Measurements from ENCODE around the gene TYSND1.

The TYSND1 gene

GRCh38 chr10:70148516-70148915, 2.0 kb upstream of the TYSND1 start:
- TF ChIP-seq CTCF (IDR thresholded peaks at IDR 0.05), result no peak
- Histone ChIP-seq H3K27ac (no peak overlapping the region), H3K4me3 (no peak overlapping the region)
- DNase-seq (ENCODE audit: low spot score), result no peak

- no peak for DNase-seq (ENCODE audit: low spot score)
- Histone ChIP-seq H3K27ac (peak overlapping the region; percentile 51 to 93), H3K4me3 (peak overlapping the region; percentile 92)
- no peak for TF ChIP-seq CTCF (IDR thresholded peaks at IDR 0.05)
These were observed 742 bp upstream of the TYSND1 start for GRCh38 chr10:70147259-70147625.

- peak overlapping the region; percentile 92 for H3K4me3 ChIP-seq
- peak; percentile 53 for TF ChIP-seq CTCF (IDR thresholded peaks at IDR 0.05)
- peak overlapping the region; percentile 51 to 93 for H3K27ac ChIP-seq
- DNase-seq (ENCODE audit: low spot score), result peak; percentile 85
These were observed 623 bp downstream of the TYSND1 start for GRCh38 chr10:70145666-70146488.

- Histone ChIP-seq H3K27ac (peak overlapping the region; percentile 51 to 93), H3K4me3 (peak overlapping the region; percentile 92)
- no peak for DNase-seq (ENCODE audit: low spot score)
- no peak for TF ChIP-seq CTCF (IDR thresholded peaks at IDR 0.05)
These were observed 1.3 kb downstream of the TYSND1 start for GRCh38 chr10:70145166-70145665.

- Histone ChIP-seq H3K27ac (no peak overlapping the region), H3K4me3 (peak overlapping the region; percentile 92)
These were observed 2.0 kb downstream of the TYSND1 start for GRCh38 chr10:70144372-70145110.

GRCh38 chr10:70142555-70142954, 3.9 kb downstream of the TYSND1 start:
- no peak for DNase-seq (ENCODE audit: low spot score)
- no peak overlapping the region for H3K4me3 ChIP-seq

More at GRCh38 chr10:70144372-70145110, 2.0 kb downstream of the TYSND1 start:
- no peak for TF ChIP-seq CTCF (IDR thresholded peaks at IDR 0.05)
- DNase-seq (ENCODE audit: low spot score), result no peak

More at GRCh38 chr10:70142555-70142954, 3.9 kb downstream of the TYSND1 start:
- no peak overlapping the region for H3K27ac ChIP-seq
- no peak for TF ChIP-seq CTCF (IDR thresholded peaks at IDR 0.05)
